WTC11 (cell line): Measurements from ENCODE around the gene RNF39. TPM values are rescaled to one million over a fixed set of nuclear protein-coding genes. Genes with fewer than 3 reads are reported as not detected.

Experiments
- ATAC-seq: fragments of 200-7000 bp; cut with Tn5 transposase; 2 replicates; pipeline ENCODE4 v1.10.0; 2021; ENCODE audit warnings: mild to moderate bottlenecking, moderate library complexity
- CTCF ChIA-PET: fragments of 300-600 bp; sonication (Branson Sonifier 250); formaldehyde crosslinking; loops from one replicate; lab custom pipeline; 2021; ENCODE audit warnings: antibody characterized with exemption; lab: Charles Lee
- POLR2A ChIA-PET: fragments of 350-600 bp; sonication (Branson Sonifier 250); formaldehyde crosslinking; loops from one replicate; lab custom pipeline; 2021; ENCODE audit warnings: antibody characterized with exemption; lab: Charles Lee
- DNase-seq: peaks from one replicate; pipeline ENCODE4 v3.0.0; 2021; ENCODE audit warnings: low spot score
- H3K27ac Mint-ChIP-seq: 2 replicates; pipeline ENCODE4 v1.8.0; 2021; ENCODE audit warnings: mixed read lengths
- H3K27me3 Mint-ChIP-seq: 2 replicates; pipeline ENCODE4 v1.8.0; 2021; ENCODE audit warnings: low read depth, mild to moderate bottlenecking, moderate library complexity, mixed read lengths
- H3K36me3 Mint-ChIP-seq: 2 replicates; pipeline ENCODE4 v1.8.0; 2021; ENCODE audit warnings: mixed read lengths
- H3K4me1 Mint-ChIP-seq: 2 replicates; pipeline ENCODE4 v1.8.0; 2022; ENCODE audit warnings: mixed read lengths
- H3K4me3 Mint-ChIP-seq: 2 replicates; pipeline ENCODE4 v1.8.0; 2021; ENCODE audit warnings: mild to moderate bottlenecking, moderate library complexity, mixed read lengths
- H3K9me3 Mint-ChIP-seq: 2 replicates; pipeline ENCODE4 v1.8.0; 2021; ENCODE audit warnings: mixed read lengths
- EMX1 ChIP-seq: fragments of 250-450 bp; sonication (Bioruptor Pico); IDR thresholded peaks from 2 replicates; pipeline ENCODE4 v1.8.0; 2021; ENCODE audit warnings: mild to moderate bottlenecking
- GRHL2 ChIP-seq: fragments of 250-450 bp; sonication (Bioruptor Pico); IDR thresholded peaks from 2 replicates; pipeline ENCODE4 v1.8.0; 2022; ENCODE audit warnings: mild to moderate bottlenecking, moderate library complexity; ENCODE audit not compliant: insufficient replicate concordance, severe bottlenecking
- GTF2I ChIP-seq: fragments of 250-450 bp; sonication (Bioruptor Pico); conservative IDR thresholded peaks from 2 replicates; pipeline ENCODE4 v1.4.0; 2021; ENCODE audit warnings: mild to moderate bottlenecking
- KAT7 ChIP-seq: sonication (generic); formaldehyde crosslinking; IDR thresholded peaks from 2 replicates; pipeline ENCODE4 v1.8.1; 2023; ENCODE audit warnings: missing genetic modification reagents, mild to moderate bottlenecking, borderline replicate concordance
- MAX ChIP-seq: sonication (generic); formaldehyde crosslinking; IDR thresholded peaks from 2 replicates; pipeline ENCODE4 v1.8.0; 2022; ENCODE audit warnings: mild to moderate bottlenecking, missing genetic modification reagents
- MXD4 ChIP-seq: fragments of 250-450 bp; sonication (Bioruptor Pico); IDR thresholded peaks from 2 replicates; pipeline ENCODE4 v1.8.0; 2021; ENCODE audit warnings: mild to moderate bottlenecking, moderate library complexity, borderline replicate concordance
- MYBL2 ChIP-seq: sonication (generic); formaldehyde crosslinking; IDR thresholded peaks from 2 replicates; pipeline ENCODE4 v1.8.1; 2023; ENCODE audit warnings: mild to moderate bottlenecking, moderate library complexity, missing genetic modification reagents
- NFYB ChIP-seq: sonication (generic); formaldehyde crosslinking; conservative IDR thresholded peaks from 2 replicates; pipeline ENCODE4 v1.8.0; 2022; ENCODE audit warnings: low read depth, missing genetic modification reagents
- NR3C1 ChIP-seq: sonication (generic); formaldehyde crosslinking; conservative IDR thresholded peaks from 2 replicates; pipeline ENCODE4 v1.8.1; 2023; ENCODE audit warnings: low read depth, mild to moderate bottlenecking, missing genetic modification reagents
- RELA ChIP-seq: sonication (generic); formaldehyde crosslinking; IDR thresholded peaks from 2 replicates; pipeline ENCODE4 v1.8.1; 2022; ENCODE audit warnings: missing genetic modification reagents, mild to moderate bottlenecking, borderline replicate concordance
- ZBTB21 ChIP-seq: sonication (generic); formaldehyde crosslinking; IDR thresholded peaks from 2 replicates; pipeline ENCODE4 v1.8.1; 2023; ENCODE audit warnings: mild to moderate bottlenecking, missing genetic modification reagents, borderline replicate concordance
- ZBTB43 ChIP-seq: sonication (generic); formaldehyde crosslinking; IDR thresholded peaks from 2 replicates; pipeline ENCODE4 v1.8.1; 2023; ENCODE audit warnings: mild to moderate bottlenecking, missing genetic modification reagents
- ZMAT4 ChIP-seq: fragments of 250-450 bp; sonication (Bioruptor Pico); IDR thresholded peaks from 2 replicates; pipeline ENCODE4 v1.9.0; 2021; ENCODE audit warnings: mild to moderate bottlenecking
- ZNF396 ChIP-seq: fragments of 250-450 bp; sonication (Bioruptor Pico); IDR thresholded peaks from 2 replicates; pipeline ENCODE4 v1.8.0; 2021; ENCODE audit warnings: mild to moderate bottlenecking, moderate library complexity, borderline replicate concordance
- ZNF532 ChIP-seq: fragments of 250-450 bp; sonication (Bioruptor Pico); IDR thresholded peaks from 2 replicates; pipeline ENCODE4 v1.9.0; 2021; ENCODE audit warnings: mild to moderate bottlenecking, borderline replicate concordance
- ZSCAN18 ChIP-seq: fragments of 250-450 bp; sonication (Bioruptor Pico); IDR thresholded peaks from 2 replicates; pipeline ENCODE4 v2.1.2; 2022; ENCODE audit warnings: mild to moderate bottlenecking, moderate library complexity
- total RNA-seq: library from RNA; stranded (reverse); gene quantifications from 3 replicates; pipeline ENCODE4 v1.2.3, GENCODE V29; 2021

The RNF39 gene
- total RNA-seq, 1 experiment from 2014 or later, result 5.1 TPM

- ChIA-PET POLR2A (no interaction called here), CTCF (interaction anchor here (0.8 kb wide), 1 partner anchor 33 kb away, joined by 3 read pairs; no protein-coding TSS in a partner anchor)
These were observed 22.6 kb upstream of the RNF39 start for GRCh38 chr6:30097902-30098768.

GRCh38 chr6:30096829-30097228 is 21.3 kb upstream of the RNF39 start:
- CTCF ChIA-PET, result interaction anchor here (0.7 to 1.6 kb wide), 2 partner anchors 35 to 1330 kb away, joined by 3 to 8 read pairs; no protein-coding TSS in a partner anchor
- POLR2A ChIA-PET, result no interaction called here
- H3K36me3 Mint-ChIP-seq, result no peaks in the 10 kb centered on the region

More at GRCh38 chr6:30097902-30098768, 22.6 kb upstream of the RNF39 start:
- DNase-seq, result no peak
- TF ChIP-seq KAT7 (no peak), RELA (CRISPR knock-in tag) (no peak), ZBTB43 (CRISPR knock-in tag) (no peak), ZNF532 (CRISPR knock-in tag) (no peak), ZMAT4 (CRISPR knock-in tag) (no peak), ZSCAN18 (CRISPR knock-in tag) (no peak), GRHL2 (CRISPR knock-in tag) (no peak), MYBL2 (CRISPR knock-in tag) (no peak)
- Mint-ChIP-seq H3K27ac (no peak overlapping the region), H3K4me3 (no peak overlapping the region), H3K36me3 (no peaks in the 10 kb centered on the region), H3K27me3 (peaks cover 84% of the 10 kb centered on the region), H3K9me3 (no peaks in the 10 kb centered on the region), H3K4me1 (peaks cover 25% of the 10 kb centered on the region)
- no peak for ATAC-seq

GRCh38 chr6:30093951-30094661 is 18.5 kb upstream of the RNF39 start:
- ATAC-seq (no peak), DNase-seq (no peak)
- H3K9me3 Mint-ChIP-seq, result no peaks in the 10 kb centered on the region
- no peak overlapping the region for H3K4me3 Mint-ChIP-seq
- peaks cover 8% of the 10 kb centered on the region for H3K4me1 Mint-ChIP-seq
- ChIA-PET CTCF (interaction anchor here (0.6 to 2.8 kb wide), 5 partner anchors 8 to 37 kb away, joined by 3 to 12 read pairs (median 3); no protein-coding TSS in a partner anchor), POLR2A (no interaction called here)
- peaks cover 57% of the 10 kb centered on the region for H3K27me3 Mint-ChIP-seq
- TF ChIP-seq EMX1 (no peak), ZNF396 (CRISPR knock-in tag) (no peak), ZNF532 (CRISPR knock-in tag) (no peak), GTF2I (CRISPR knock-in tag) (no peak), MAX (CRISPR knock-in tag) (no peak)
- H3K36me3 Mint-ChIP-seq, result no peaks in the 10 kb centered on the region
- no peak overlapping the region for H3K27ac Mint-ChIP-seq

More at GRCh38 chr6:30096829-30097228, 21.3 kb upstream of the RNF39 start:
- Mint-ChIP-seq H3K4me3 (no peak overlapping the region), H3K27ac (no peak overlapping the region), H3K27me3 (peaks cover 75% of the 10 kb centered on the region), H3K4me1 (peaks cover 23% of the 10 kb centered on the region), H3K9me3 (no peaks in the 10 kb centered on the region)
- DNase-seq, result no peak
- ATAC-seq, result no peak
- TF ChIP-seq MXD4 (CRISPR knock-in tag) (no peak), NFYB (no peak), NR3C1 (CRISPR knock-in tag) (no peak), ZBTB21 (CRISPR knock-in tag) (no peak)
